GM12872 (cell line): Measurements from ENCODE around the gene TMEM63C.

ENCODE experiments used
- CTCF ChIP-seq: IDR thresholded peaks from 3 replicates; pipeline ENCODE4 v1.5.1; 2011; ENCODE audit warnings: low read depth, mild to moderate bottlenecking, low read length, moderate library complexity; ENCODE audit not compliant: insufficient read depth

Gene TMEM63C

GRCh38 chr14:77208979-77209318, 27.4 kb downstream of the TMEM63C start:
- no peak for TF ChIP-seq CTCF

GRCh38 chr14:77212097-77212870, 30.7 kb downstream of the TMEM63C start:
- TF ChIP-seq CTCF: no peak

GRCh38 chr14:77212943-77213678, 31.5 kb downstream of the TMEM63C start:
- TF ChIP-seq CTCF: peak; percentile 90

GRCh38 chr14:77213679-77214016, 32.0 kb downstream of the TMEM63C start:
- TF ChIP-seq CTCF: no peak

GRCh38 chr14:77214216-77214615, 32.6 kb downstream of the TMEM63C start:
- no peak for TF ChIP-seq CTCF

- no peak for TF ChIP-seq CTCF
Observed at GRCh38 chr14:77217551-77217950, 36.0 kb downstream of the TMEM63C start.

- TF ChIP-seq CTCF: no peak
Observed at GRCh38 chr14:77219591-77219990, 38.0 kb downstream of the TMEM63C start.
